ENCODE measurements around the gene SMYD3.

Gene SMYD3

GRCh38 chr1:246144931-246145330 is 362.1 kb downstream of the SMYD3 start:
- no peak for TF ChIP-seq CTCF (IDR thresholded peaks at IDR 0.05; ENCODE audit: control insufficient read depth, insufficient read depth, low read depth, low read length, missing control alignments)
- DNase-seq (ENCODE audit: low read depth) = no peak
- no peak overlapping the region for H3K4me3 ChIP-seq (ENCODE audit: control insufficient read depth, low read depth, low read length)

- no peak for TF ChIP-seq CTCF (IDR thresholded peaks at IDR 0.05; ENCODE audit: control insufficient read depth, insufficient read depth, low read depth, low read length, missing control alignments)
- no peak overlapping the region for H3K4me3 ChIP-seq (ENCODE audit: control insufficient read depth, low read depth, low read length)
- DNase-seq (ENCODE audit: low read depth) = peak; percentile 77
These were observed 364.7 kb downstream of the SMYD3 start for GRCh38 chr1:246142320-246142893.

- no peak for DNase-seq (ENCODE audit: low read depth)
- no peak overlapping the region for H3K4me3 ChIP-seq (ENCODE audit: control insufficient read depth, low read depth, low read length)
- TF ChIP-seq CTCF (IDR thresholded peaks at IDR 0.05; ENCODE audit: control insufficient read depth, insufficient read depth, low read depth, low read length, missing control alignments) = no peak
These were observed 365.8 kb downstream of the SMYD3 start for GRCh38 chr1:246141306-246141705.

- TF ChIP-seq CTCF (IDR thresholded peaks at IDR 0.05; ENCODE audit: control insufficient read depth, insufficient read depth, low read depth, low read length, missing control alignments) = no peak
- H3K4me3 ChIP-seq (ENCODE audit: control insufficient read depth, low read depth, low read length) = no peak overlapping the region
- DNase-seq (ENCODE audit: low read depth) = peak; percentile 66
These were observed 367.3 kb downstream of the SMYD3 start for GRCh38 chr1:246139745-246140182.

- no peak for TF ChIP-seq CTCF (IDR thresholded peaks at IDR 0.05; ENCODE audit: control insufficient read depth, insufficient read depth, low read depth, low read length, missing control alignments)
- H3K4me3 ChIP-seq (ENCODE audit: control insufficient read depth, low read depth, low read length) = no peak overlapping the region
- no peak for DNase-seq (ENCODE audit: low read depth)
These were observed 368.3 kb downstream of the SMYD3 start for GRCh38 chr1:246138781-246139180.

- no peak for DNase-seq (ENCODE audit: low read depth)
- no peak overlapping the region for H3K4me3 ChIP-seq (ENCODE audit: control insufficient read depth, low read depth, low read length)
- TF ChIP-seq CTCF (IDR thresholded peaks at IDR 0.05; ENCODE audit: control insufficient read depth, insufficient read depth, low read depth, low read length, missing control alignments) = no peak
These were observed 370.6 kb downstream of the SMYD3 start for GRCh38 chr1:246136477-246136876.

GRCh38 chr1:246134789-246135188 is 372.3 kb downstream of the SMYD3 start:
- no peak for TF ChIP-seq CTCF (IDR thresholded peaks at IDR 0.05; ENCODE audit: control insufficient read depth, insufficient read depth, low read depth, low read length, missing control alignments)
- no peak overlapping the region for H3K4me3 ChIP-seq (ENCODE audit: control insufficient read depth, low read depth, low read length)
- DNase-seq (ENCODE audit: low read depth) = no peak
